Vagina (tissue), 2 donors: Measurements from ENCODE around the gene KRT38.

Experiments used
- POLR2A ChIP-seq, 2 donors: fragments of 450-650 bp; IDR thresholded peaks; one replicate each; pipeline ENCODE4 v1.6.1; 2017; ENCODE audit warnings: antibody characterized with exemption in 2 of 2, mild to moderate bottlenecking in 2 of 2, moderate library complexity in 2 of 2
- TF ChIP-seq, protein P1 (sequence below), 3 experiments: fragments of 450-650 bp in 2 of 3; fragments of 200-600 bp in 1 of 3; sonication (generic) in 1 of 3; IDR thresholded peaks; one replicate each; pipeline ENCODE4 v1.5.1; 2017 to 2019; ENCODE audit warnings: antibody characterized with exemption in 3 of 3, mild to moderate bottlenecking in 2 of 3, moderate library complexity in 2 of 3

DNA sequence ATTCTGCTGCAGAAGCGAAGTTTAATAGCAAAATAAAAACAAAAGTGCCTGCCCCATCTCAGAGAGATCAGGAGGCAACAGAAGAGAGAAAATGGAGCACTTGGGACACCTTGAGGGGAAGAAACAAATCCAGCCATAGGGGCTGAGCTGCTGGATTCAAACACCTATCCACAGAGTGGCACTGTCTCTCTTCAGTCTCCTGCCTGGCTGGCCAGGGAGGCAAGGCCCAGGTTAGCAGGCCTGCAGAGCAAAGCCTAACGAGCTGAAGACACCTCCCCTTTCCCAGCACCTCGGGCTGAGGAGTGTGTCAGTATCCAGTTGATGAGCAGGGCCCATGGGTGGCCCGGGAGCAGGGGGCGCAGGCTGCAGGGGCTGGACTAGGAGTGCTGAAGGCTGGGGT lies 34.6 kb downstream of the KRT38 start:
- no peak for TF ChIP-seq POLR2A (IDR thresholded peaks at IDR 0.05)
- TF ChIP-seq, protein P1, sequence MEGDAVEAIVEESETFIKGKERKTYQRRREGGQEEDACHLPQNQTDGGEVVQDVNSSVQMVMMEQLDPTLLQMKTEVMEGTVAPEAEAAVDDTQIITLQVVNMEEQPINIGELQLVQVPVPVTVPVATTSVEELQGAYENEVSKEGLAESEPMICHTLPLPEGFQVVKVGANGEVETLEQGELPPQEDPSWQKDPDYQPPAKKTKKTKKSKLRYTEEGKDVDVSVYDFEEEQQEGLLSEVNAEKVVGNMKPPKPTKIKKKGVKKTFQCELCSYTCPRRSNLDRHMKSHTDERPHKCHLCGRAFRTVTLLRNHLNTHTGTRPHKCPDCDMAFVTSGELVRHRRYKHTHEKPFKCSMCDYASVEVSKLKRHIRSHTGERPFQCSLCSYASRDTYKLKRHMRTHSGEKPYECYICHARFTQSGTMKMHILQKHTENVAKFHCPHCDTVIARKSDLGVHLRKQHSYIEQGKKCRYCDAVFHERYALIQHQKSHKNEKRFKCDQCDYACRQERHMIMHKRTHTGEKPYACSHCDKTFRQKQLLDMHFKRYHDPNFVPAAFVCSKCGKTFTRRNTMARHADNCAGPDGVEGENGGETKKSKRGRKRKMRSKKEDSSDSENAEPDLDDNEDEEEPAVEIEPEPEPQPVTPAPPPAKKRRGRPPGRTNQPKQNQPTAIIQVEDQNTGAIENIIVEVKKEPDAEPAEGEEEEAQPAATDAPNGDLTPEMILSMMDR (IDR thresholded peaks at IDR 0.05), result no peak
